Activated naive CD8-positive, alpha-beta T cell treated with anti-CD3 and anti-CD28 coated beads, Interleukin-2, amount 10 ng/mL, durations not matched to agents 7 days and 5 days (primary cell): ENCODE data around the gene NR2E3. TPM values are rescaled to one million over a fixed set of nuclear protein-coding genes. Genes with fewer than 3 reads are reported as not detected.

ENCODE experiments used
- ATAC-seq: fragments of 150-1000 bp; cut with Tn5 transposase; one replicate; pipeline ENCODE4 v1.10.0; 2021; ENCODE audit warnings: low read depth, moderate library complexity
- POLR2A ChIA-PET: fragments of 350-600 bp; sonication (Branson Sonifier 250); formaldehyde crosslinking; loops from one replicate; lab custom pipeline; 2021; ENCODE audit warnings: antibody characterized with exemption; lab: Charles Lee
- DNase-seq: peaks from one replicate; pipeline ENCODE4 v3.0.0; 2021
- H3K27ac Mint-ChIP-seq: one replicate; pipeline ENCODE4 v1.8.0; 2022; ENCODE audit warnings: mild to moderate bottlenecking, mixed read lengths
- H3K27me3 Mint-ChIP-seq: one replicate; pipeline ENCODE4 v1.8.0; 2022; ENCODE audit warnings: mild to moderate bottlenecking, moderate library complexity, mixed read lengths
- H3K36me3 Mint-ChIP-seq: one replicate; pipeline ENCODE4 v1.8.0; 2021; ENCODE audit warnings: mild to moderate bottlenecking, mixed read lengths
- H3K4me1 Mint-ChIP-seq: one replicate; pipeline ENCODE4 v1.8.0; 2021; ENCODE audit warnings: mixed read lengths
- H3K4me3 Mint-ChIP-seq: one replicate; pipeline ENCODE4 v1.8.0; 2022; ENCODE audit warnings: mild to moderate bottlenecking, moderate library complexity, mixed read lengths
- H3K9me3 Mint-ChIP-seq: one replicate; pipeline ENCODE4 v1.8.0; 2021; ENCODE audit warnings: mixed read lengths
- total RNA-seq, 2 experiments: library from RNA; stranded (reverse); gene quantifications; one replicate each; pipeline ENCODE4 v1.2.3, GENCODE V29; 2021

The NR2E3 gene
- total RNA-seq, result not detected

GRCh38 chr15:71810256-71811035, at the start of gene NR2E3:
TSS of gene NR2E3 (plus strand) at chr15:71810554. CDS start at chr15:71810744, 190 bp downstream.
- Mint-ChIP-seq H3K4me3 (no peak within 1 kb of the TSS), H3K4me1 (no peaks in the 10 kb centered on the region), H3K9me3 (no peaks in the 10 kb centered on the region), H3K27ac (no peak within 1 kb of the TSS), H3K27me3 (no peaks in the 10 kb centered on the region), H3K36me3 (no peaks in the 10 kb centered on the region)
- POLR2A ChIA-PET, result no interaction called here
- ATAC-seq, result no peak
- DNase-seq, result no peak

- Mint-ChIP-seq H3K27ac (no peak overlapping the region), H3K4me3 (no peak overlapping the region), H3K27me3 (peaks cover 3% of the 10 kb centered on the region), H3K4me1 (no peaks in the 10 kb centered on the region), H3K9me3 (peaks cover 1% of the 10 kb centered on the region), H3K36me3 (no peaks in the 10 kb centered on the region)
- DNase-seq (no peak), ATAC-seq (no peak)
- POLR2A ChIA-PET, result no interaction called here
Observed at GRCh38 chr15:71760852-71761251, 49.5 kb upstream of the NR2E3 start.

- POLR2A ChIA-PET, result interaction anchor here (0.6 kb wide), 1 partner anchor 117 kb away, joined by 4 read pairs; no protein-coding TSS in a partner anchor
- H3K27ac Mint-ChIP-seq, result no peak overlapping the region
Observed at GRCh38 chr15:71761649-71762048, 48.7 kb upstream of the NR2E3 start.

GRCh38 chr15:71768184-71768583, 42.2 kb upstream of the NR2E3 start:
- Mint-ChIP-seq H3K4me3 (no peak overlapping the region), H3K27ac (no peak overlapping the region), H3K9me3 (no peaks in the 10 kb centered on the region), H3K27me3 (peaks cover 4% of the 10 kb centered on the region), H3K4me1 (no peaks in the 10 kb centered on the region), H3K36me3 (no peaks in the 10 kb centered on the region)
- POLR2A ChIA-PET, result no interaction called here
- DNase-seq (no peak), ATAC-seq (no peak)

More at GRCh38 chr15:71761649-71762048, 48.7 kb upstream of the NR2E3 start:
- Mint-ChIP-seq H3K27me3 (peaks cover 4% of the 10 kb centered on the region), H3K36me3 (no peaks in the 10 kb centered on the region), H3K9me3 (peaks cover 1% of the 10 kb centered on the region), H3K4me3 (no peak overlapping the region), H3K4me1 (no peaks in the 10 kb centered on the region)
- DNase-seq (no peak), ATAC-seq (no peak)

- Mint-ChIP-seq H3K36me3 (no peaks in the 10 kb centered on the region), H3K27me3 (peaks cover 3% of the 10 kb centered on the region), H3K9me3 (no peaks in the 10 kb centered on the region), H3K4me1 (no peaks in the 10 kb centered on the region), H3K4me3 (no peak overlapping the region), H3K27ac (no peak overlapping the region)
- no peak for ATAC-seq
- DNase-seq, result no peak
- POLR2A ChIA-PET, result no interaction called here
Observed at GRCh38 chr15:71773206-71773859, 37.0 kb upstream of the NR2E3 start.

GRCh38 chr15:71775856-71776255, 34.5 kb upstream of the NR2E3 start:
- no peaks in the 10 kb centered on the region for H3K36me3 Mint-ChIP-seq
- H3K4me3 Mint-ChIP-seq, result no peak overlapping the region
- POLR2A ChIA-PET, result no interaction called here
- DNase-seq (no peak), ATAC-seq (no peak)
- H3K9me3 Mint-ChIP-seq, result no peaks in the 10 kb centered on the region
- no peaks in the 10 kb centered on the region for H3K4me1 Mint-ChIP-seq
- no peak overlapping the region for H3K27ac Mint-ChIP-seq
- H3K27me3 Mint-ChIP-seq, result peaks cover 3% of the 10 kb centered on the region

- H3K4me1 Mint-ChIP-seq, result no peaks in the 10 kb centered on the region
- no peak for ATAC-seq
- POLR2A ChIA-PET, result no interaction called here
- DNase-seq, result no peak
- H3K27ac Mint-ChIP-seq, result no peak overlapping the region
- no peaks in the 10 kb centered on the region for H3K36me3 Mint-ChIP-seq
- no peaks in the 10 kb centered on the region for H3K9me3 Mint-ChIP-seq
- no peak overlapping the region for H3K4me3 Mint-ChIP-seq
- H3K27me3 Mint-ChIP-seq, result peaks cover 3% of the 10 kb centered on the region
Observed at GRCh38 chr15:71776304-71776703, 34.0 kb upstream of the NR2E3 start.

GRCh38 chr15:71777216-71777943, 33.0 kb upstream of the NR2E3 start:
- no peak for DNase-seq
- Mint-ChIP-seq H3K9me3 (no peaks in the 10 kb centered on the region), H3K27me3 (peaks cover 6% of the 10 kb centered on the region), H3K4me1 (no peaks in the 10 kb centered on the region), H3K27ac (no peak overlapping the region), H3K4me3 (no peak overlapping the region), H3K36me3 (no peaks in the 10 kb centered on the region)
- POLR2A ChIA-PET, result no interaction called here
- ATAC-seq, result no peak

GRCh38 chr15:71779073-71779797, 31.1 kb upstream of the NR2E3 start:
- H3K4me3 Mint-ChIP-seq, result no peak overlapping the region
- peaks cover 6% of the 10 kb centered on the region for H3K27me3 Mint-ChIP-seq
- H3K27ac Mint-ChIP-seq, result no peak overlapping the region
- POLR2A ChIA-PET, result no interaction called here
- no peak for DNase-seq
- H3K4me1 Mint-ChIP-seq, result no peaks in the 10 kb centered on the region
- H3K9me3 Mint-ChIP-seq, result no peaks in the 10 kb centered on the region
- no peak for ATAC-seq
- H3K36me3 Mint-ChIP-seq, result no peaks in the 10 kb centered on the region

- POLR2A ChIA-PET, result no interaction called here
- Mint-ChIP-seq H3K4me1 (no peaks in the 10 kb centered on the region), H3K9me3 (no peaks in the 10 kb centered on the region), H3K36me3 (no peaks in the 10 kb centered on the region), H3K27ac (no peak overlapping the region), H3K27me3 (peaks cover 3% of the 10 kb centered on the region), H3K4me3 (no peak overlapping the region)
- DNase-seq, result no peak
- ATAC-seq, result peak; percentile 33
Observed at GRCh38 chr15:71780115-71780976, 30.0 kb upstream of the NR2E3 start.

- Mint-ChIP-seq H3K9me3 (no peaks in the 10 kb centered on the region), H3K27me3 (peaks cover 5% of the 10 kb centered on the region), H3K27ac (no peak overlapping the region), H3K36me3 (no peaks in the 10 kb centered on the region), H3K4me1 (no peaks in the 10 kb centered on the region), H3K4me3 (no peak overlapping the region)
- ATAC-seq, result no peak
- POLR2A ChIA-PET, result no interaction called here
- DNase-seq, result no peak
Observed at GRCh38 chr15:71781179-71781964, 29.0 kb upstream of the NR2E3 start.

- POLR2A ChIA-PET, result no interaction called here
- Mint-ChIP-seq H3K4me3 (no peak overlapping the region), H3K27ac (no peak overlapping the region), H3K36me3 (no peaks in the 10 kb centered on the region), H3K4me1 (no peaks in the 10 kb centered on the region), H3K9me3 (no peaks in the 10 kb centered on the region), H3K27me3 (peaks cover 5% of the 10 kb centered on the region)
- DNase-seq, result no peak
- ATAC-seq, result no peak
Observed at GRCh38 chr15:71781965-71782265, 28.4 kb upstream of the NR2E3 start.
